HG03097 (cell line): ENCODE results near the gene SIGLEC15.
"Not testable (repeated sequence)": the region's sequence is repeated elsewhere in the genome, so short reads cannot be mapped to it uniquely, and the experiment has no call there.

ENCODE experiments used
- ATAC-seq: cut with Tn5 transposase; IDR thresholded peaks from one replicate; pipeline ENCODE4 v1.9.1; 2021; ENCODE audit not compliant: unreplicated experiment, low FRiP score

Gene SIGLEC15

DNA sequence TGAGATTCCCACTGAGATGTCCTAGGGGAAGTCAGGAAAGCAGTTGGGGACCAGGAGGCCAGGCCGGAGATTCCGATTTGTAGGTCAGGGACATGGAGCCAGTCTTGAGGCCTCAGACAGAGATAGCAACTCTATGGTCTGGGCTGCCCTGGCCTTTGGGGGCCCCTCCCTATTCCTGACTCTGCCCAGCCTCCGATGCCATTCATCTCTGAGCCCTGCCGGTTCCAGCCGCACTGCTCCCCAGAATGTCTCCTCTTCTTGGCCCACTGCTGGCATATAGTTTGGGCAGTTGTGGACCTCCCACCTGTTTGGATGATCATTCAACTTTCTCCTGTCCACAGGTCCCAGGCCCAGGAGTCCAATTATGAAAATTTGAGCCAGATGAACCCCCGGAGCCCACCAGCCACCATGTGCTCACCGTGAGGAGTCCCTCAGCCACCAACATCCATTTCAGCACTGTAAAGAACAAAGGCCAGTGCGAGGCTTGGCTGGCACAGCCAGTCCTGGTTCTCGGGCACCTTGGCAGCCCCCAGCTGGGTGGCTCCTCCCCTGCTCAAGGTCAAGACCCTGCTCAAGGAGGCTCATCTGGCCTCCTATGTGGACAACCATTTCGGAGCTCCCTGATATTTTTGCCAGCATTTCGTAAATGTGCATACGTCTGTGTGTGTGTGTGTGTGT lies 16.4 kb downstream of the SIGLEC15 start:
- no peak for ATAC-seq

DNA sequence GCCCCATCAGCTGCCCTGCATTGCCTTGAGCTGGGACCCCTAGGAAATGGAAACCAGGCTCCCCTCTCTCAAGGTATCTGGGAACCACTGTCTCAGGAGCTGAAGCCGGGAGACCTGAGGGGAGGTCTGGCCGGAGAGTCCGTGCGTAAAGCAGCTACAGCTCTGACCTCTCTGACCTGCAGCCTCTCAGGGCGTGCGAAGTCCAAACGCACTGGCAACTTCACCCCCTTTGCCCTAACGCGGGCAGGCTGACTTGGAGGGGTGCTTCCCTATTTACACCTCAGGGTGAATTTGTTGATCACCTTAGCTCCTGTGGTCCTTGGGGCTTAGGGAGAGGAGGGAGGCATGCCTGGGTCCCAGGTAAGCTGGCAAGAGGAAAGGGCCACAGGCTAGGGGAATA lies 17.5 kb downstream of the SIGLEC15 start:
- ATAC-seq: no peak

DNA sequence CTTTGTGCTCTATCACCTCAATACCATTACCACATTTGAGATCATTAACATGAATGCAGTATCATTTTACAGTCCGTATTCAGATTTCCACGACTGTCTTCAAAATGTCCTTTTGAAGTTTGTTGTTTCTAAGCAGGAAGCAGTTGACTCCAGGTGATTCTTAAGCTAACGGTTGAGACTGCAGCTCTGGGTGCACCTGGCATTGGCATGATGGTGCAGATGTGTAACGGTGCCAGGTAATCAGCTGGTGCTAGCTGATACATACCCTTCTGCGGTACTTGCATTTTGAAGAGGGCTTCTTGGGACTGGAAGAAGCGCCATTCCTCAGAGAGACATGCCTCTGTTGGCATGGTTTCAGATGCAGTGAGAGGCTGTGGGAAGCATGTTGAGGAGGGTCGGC lies 19.5 kb downstream of the SIGLEC15 start:
- no peak for ATAC-seq

DNA sequence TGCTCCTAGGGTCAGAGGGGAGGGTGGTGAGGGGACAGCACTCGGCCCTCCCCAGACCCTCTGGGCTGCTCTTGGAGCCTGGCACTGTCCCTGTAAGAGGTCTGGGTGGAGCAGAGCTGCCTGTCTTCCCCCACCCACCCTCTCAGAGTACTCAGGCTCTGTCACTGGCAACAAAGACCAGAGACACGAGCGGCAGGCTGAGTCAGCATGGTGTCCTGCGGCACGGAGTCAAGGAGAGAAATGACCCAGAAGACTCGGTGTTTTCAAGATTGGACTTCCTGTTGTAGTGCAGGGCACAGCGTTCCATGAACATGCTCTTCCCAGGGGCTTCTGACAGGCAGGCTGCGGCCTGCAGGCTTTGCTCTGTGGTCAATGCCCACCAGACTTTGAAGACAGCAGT lies 19.9 kb downstream of the SIGLEC15 start:
- ATAC-seq: no peak

DNA sequence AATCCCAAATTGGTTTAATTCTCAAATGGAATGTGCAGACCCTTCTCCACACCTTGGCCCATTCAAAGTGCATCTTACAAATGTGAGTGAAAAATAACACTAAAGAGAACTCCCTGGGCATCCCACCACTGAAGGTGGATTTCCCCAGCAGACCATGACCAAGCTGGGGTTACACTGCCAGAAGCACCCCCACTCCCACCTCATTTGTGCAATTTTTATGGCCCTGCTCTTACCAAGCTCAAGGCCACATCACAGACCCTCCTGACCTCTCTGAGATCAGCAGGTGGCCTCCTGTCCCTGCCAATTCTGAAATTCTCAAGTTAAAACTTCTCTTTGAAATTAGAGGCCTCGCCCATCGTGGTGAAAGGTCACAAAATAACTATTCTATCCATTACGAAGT lies 21.6 kb downstream of the SIGLEC15 start:
- no peak for ATAC-seq

DNA sequence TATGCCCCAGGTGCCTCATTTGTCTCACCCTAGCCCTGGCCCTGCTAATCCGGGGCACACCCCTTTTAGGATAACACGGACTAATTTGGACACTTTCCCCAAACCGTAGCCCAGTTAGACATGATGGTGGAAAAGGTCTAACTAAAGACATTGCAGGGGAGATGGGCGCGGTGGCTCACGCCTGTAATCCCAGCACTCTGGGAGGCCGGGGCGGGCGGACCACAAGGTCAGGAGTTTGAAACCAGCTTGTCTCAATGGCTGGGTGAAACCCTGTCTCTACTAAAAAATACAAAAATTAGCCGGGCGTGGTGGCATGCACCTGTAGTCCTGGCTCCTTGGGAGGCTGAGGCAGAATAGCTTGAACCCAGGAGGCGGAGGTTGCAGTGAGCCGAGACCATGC lies 23.2 kb downstream of the SIGLEC15 start:
- not testable (repeated sequence) for ATAC-seq

DNA sequence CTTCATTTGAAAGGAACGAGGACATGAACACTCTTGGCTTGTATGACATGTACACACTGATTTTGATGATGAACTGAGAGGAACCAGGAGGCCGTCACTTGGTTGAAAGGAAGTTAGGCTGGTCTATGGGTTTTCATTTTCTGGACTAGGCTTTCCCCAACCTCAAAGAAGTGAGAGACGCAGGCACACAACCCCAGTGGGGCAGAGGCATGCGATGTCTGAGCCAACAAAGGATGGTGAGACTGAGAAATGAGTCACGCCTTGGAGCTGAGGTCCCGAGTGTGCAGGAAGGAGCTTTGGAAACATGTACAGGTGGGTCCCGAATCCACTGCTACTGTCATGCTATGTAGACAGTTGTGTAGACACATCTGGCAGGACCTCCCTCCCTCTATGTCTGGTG lies 24.1 kb downstream of the SIGLEC15 start:
- no peak for ATAC-seq

DNA sequence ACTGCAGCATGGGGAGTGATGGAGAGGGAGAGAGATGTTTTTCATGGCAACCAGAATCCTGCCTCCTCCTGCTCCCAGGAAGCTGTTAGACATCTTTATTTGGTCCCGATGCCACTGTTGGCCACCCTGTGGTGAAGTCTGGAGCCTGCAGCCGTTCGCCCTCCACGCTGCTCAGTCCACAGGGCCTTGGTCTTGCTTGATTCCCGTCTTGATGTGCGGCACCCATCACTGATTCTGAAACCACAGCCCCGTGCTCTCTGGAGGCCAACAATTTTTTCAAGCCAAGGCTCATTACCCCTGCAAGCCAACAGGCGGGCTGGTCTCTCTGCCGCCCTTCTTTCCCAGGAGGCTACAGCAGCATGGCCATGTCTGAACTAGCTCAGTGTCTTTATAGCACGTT lies 24.5 kb downstream of the SIGLEC15 start:
- ATAC-seq: no peak

DNA sequence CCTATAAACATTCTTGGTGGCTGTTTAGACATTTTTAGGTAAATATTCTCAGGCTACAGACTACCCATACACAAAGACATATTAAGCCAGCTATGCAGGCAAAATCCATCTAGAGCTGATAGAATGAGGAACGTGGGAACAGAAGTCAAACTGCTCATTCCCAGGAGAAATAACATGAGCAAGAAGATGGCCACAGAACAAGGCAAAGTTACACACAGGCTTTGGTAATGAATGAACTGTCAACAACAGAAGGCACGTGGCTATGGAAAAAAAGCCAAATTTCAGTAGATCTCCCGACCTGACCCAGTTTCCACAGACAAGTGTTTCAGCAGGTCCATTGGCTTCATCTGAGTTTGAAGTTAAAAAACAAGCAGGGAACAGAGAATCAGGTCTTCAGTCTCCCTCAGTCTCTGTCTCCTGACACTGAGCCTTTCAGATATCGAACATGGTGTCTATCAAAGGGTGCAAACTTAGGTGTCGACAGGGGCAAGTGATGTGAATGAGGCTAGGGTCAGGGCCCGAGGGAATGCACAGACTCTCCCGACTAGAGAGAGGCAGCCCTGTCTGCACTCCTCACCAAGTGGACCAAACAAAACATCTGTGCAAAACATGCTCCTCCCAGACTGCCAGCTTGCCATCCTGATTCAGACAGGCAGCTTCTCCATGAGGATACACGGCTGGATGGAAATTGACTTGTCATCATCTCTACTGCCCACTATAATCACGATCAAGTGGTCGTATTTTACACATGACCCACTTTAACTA lies 25.9 kb downstream of the SIGLEC15 start:
- ATAC-seq: no peak

DNA sequence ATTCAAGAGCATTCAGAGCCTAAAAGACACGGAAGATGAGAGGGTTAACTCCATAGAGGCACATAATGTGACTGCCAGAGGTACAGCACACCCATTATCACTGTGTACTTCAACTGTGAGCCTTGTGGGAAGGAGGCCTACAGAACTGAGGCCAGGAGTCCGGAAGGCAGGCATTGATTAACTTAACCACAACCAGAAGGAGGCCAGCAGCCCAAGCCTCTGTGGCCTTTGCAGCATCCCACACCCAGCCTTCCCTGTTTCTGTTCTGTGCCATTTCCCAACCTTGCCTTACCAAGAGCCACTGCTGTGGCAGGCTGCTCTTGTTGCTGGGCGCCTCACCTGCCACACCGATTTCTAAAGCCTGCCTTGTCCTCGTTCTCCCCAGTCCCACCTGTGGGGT lies 27.2 kb downstream of the SIGLEC15 start:
- ATAC-seq: no peak

DNA sequence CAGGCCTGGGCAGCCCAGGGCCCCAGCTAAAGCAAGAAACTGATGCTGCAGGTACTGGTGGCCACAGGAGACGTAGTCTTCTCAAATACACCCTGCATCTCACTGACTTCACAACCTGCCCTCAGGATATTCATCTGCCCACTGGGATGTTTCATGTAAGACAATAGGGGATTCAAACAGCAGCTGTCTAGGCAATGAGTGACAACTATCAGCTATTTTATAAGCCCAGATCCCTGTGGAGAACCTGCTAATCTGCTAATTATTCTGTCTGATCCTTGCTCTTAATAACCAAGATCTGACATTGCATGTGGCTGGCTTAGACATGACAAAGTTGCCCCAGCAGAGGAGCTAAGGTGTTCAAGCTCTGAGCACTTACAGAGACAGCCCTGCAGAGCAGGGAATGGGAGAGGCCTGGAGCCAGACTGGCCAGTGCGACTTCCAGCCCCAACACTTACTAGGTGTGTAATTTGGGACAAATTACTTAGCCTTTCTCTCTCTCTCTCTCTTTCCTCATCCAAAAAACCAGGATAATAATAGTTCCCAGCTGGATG lies 28.6 kb downstream of the SIGLEC15 start:
- no peak for ATAC-seq

DNA sequence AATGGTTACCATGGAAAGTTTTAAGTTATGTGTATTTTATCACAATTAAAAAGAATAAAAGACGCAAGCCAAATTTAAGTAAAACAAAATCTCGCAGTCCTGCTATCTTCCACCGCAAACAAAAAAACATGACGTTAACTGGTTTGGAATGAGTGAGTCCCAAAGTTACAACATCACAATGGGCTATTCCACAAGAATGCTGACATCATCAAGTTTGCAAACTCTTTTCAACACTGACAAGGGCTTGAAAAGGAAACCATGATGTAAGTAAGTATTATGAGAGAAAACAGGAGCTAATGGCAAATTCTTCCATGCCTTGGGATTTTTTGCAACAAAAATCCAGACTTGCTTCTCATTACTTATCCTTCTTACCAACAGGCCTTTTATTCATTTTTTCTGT lies 31.1 kb downstream of the SIGLEC15 start:
- no peak for ATAC-seq

DNA sequence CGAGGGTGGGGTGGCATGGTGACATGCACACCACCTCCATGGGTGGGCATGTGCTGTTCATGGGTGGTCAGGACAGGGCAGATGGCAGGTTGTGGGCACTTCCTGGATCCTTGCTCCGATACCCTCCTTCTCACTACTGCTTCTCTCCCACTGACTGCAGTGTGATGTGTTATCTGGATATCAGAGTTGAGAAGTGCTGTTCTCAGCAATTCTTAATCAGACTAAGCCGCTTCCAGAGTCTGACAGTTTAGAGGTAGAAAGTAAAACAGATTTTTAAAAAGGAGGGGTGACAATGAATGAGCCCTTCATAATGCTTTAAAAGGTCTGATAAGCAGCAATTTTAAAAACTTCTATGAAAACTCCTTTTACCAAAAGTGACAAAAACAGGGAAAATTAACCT lies 33.9 kb downstream of the SIGLEC15 start:
- no peak for ATAC-seq

DNA sequence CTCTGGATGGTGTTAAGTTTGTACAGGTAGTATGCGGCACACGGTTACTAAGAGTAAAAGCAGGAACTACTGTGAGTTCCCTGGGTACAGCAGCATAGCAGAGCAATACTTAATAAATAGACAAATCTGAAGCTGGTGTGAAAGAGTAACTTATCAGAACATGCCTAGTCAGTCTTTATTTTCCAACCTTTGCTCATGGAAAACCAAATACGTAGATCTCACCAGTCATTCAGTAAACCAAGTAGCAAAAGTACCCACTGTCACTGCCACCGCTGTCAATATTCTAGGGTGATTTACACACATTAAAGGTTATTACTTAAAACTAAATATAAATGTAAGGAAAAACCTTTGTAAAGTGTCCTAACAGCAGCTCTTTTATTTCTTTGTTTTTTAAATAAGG lies 35.0 kb downstream of the SIGLEC15 start:
- no peak for ATAC-seq

DNA sequence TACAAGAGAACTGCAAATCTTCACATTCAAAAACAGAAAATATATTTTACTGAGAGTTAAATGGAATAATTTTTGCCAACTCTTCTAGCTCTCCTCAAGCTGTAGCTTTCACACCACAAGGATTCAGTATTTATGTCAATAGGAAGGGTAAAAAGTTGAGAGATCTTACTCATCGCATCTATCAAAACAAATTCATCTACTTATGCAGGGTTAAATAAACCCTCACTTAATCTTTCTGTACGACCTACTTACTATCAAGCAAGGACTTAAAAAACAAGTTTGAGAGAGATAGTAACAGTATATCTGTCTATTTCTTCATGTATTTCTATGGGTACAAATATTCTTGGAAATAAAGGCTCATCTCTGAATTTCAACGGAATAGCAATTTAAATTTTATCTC lies 35.5 kb downstream of the SIGLEC15 start:
- no peak for ATAC-seq

DNA sequence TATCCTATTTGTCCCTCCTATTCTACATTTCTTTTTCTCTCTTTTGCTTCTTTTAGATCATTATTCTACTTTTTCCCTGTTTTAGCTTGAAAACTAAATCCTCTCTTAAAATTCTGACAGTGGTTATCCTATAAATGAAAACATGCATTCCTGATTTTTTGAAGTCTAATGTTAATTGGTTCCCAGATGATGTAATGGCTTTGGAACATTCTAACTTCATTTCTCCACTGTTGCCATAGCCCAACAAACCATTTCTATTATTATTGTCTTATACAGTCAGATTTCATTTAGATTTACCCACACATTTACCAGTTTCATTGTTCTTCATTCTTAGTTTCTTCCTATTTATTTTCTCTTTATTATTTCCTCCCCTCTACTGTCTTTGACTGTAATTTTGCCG lies 36.5 kb downstream of the SIGLEC15 start:
- no peak for ATAC-seq

DNA sequence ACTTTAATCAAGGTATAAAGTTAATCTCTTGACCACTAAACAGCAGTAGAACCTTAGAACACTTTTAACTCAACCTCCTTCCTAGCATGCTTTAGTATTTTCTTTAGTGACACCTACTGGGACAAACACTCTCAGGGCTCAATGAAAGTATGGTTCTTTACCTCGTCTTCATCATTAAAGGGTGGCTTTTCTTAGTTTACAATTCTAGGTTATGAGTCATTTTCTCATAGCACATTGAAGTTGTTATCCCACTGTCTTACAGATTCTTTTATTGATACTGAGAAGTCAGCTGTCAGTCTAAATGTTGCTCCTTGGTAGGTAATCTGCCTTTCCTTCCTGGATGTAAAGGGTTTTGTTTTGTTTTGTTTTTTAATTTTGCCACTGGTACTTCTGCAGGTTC lies 38.0 kb downstream of the SIGLEC15 start:
- no peak for ATAC-seq

DNA sequence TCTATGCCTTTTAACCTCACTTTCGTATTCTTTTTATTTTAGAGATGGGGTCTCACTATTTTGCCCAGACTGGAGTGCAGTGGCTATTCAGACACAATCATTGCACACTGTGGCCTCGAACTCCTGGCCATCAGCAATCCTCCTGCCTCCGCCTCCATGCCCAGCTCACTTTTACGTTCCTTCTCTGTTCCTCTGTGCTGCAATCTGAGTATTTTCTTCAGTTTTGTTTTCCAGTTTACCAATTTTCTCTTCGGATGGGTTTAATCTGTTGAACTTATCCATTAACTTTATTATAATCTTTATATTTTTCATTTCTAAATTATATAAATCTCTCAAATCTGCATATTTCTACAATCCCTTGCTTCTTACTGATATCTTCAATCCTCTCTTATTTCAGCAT lies 38.6 kb downstream of the SIGLEC15 start:
- no peak for ATAC-seq

DNA sequence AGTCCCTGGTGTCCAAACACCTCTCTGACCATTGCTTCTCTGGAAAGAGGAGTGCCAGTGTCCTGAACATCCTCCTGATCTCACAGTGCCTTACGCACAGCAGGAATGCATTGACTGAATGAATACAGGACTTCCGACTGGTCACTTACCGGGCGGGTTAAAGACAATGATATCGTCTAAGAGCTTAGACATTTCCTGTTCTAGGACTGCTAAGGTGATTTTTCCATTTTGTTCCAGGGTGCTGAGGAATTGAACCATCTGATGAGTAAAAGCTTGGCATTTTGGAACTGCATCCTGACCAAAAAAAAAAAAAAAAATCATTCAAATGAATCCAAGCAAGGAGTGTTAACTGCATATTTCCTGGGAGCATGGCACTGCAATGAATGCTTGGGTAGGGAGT lies 40.0 kb downstream of the SIGLEC15 start:
- ATAC-seq: no peak

DNA sequence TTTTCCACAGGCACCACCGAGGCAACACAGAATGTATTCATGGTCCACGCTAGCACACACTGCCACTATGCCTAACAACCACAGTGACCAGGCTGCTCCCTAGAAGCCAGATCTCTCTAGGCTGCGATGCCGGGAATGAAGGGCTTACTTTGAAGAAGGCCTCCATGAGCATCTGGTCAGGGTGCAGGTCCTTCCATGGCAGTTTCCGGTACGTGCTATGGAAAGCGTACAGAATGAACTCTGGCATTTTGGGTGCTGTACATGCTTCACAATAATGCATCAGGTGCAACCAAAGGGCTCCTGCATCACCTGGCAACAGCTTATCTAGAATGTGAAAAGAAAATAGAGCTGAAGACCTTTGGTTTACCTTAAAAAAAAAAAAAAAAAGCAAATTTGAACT lies 44.9 kb downstream of the SIGLEC15 start:
- ATAC-seq: no peak

DNA sequence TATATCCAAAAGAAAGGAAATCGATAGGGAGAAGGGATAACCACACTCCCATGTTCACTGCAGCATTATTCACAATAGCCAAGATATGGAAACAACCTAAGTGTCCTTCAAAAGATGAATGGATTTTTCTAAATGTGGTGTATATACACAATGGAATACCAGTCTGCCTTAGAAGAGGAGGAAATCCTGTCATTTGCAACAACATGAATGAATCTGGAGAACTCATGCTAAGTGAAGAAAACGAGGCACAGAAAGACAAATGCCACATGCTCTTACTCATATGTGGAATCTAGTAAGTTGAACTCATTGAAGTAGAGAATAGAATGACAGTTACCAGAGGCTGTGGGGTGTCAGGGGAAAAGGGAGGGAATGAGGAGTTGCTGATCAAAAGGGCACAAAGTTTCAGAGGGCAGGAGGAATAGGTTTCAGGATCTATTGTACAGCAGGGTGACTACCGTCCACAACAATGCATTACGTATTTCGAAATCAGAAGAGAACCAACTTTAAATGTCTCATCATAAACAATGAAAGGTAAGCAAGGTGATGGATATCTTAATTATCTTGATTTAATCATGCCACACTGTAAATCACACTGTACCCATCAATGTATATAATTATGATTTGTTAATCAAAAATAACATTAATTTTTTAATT lies 46.1 kb downstream of the SIGLEC15 start:
- ATAC-seq: no peak
